WTC11 (cell line): Measurements from ENCODE around the gene TMEM145. TPM values are rescaled to one million over a fixed set of nuclear protein-coding genes. Genes with fewer than 3 reads are reported as not detected.

ENCODE experiments used
- ATAC-seq: fragments of 200-7000 bp; cut with Tn5 transposase; 2 replicates; pipeline ENCODE4 v1.10.0; 2021; ENCODE audit warnings: mild to moderate bottlenecking, moderate library complexity
- CTCF ChIA-PET: fragments of 300-600 bp; sonication (Branson Sonifier 250); formaldehyde crosslinking; loops from one replicate; lab custom pipeline; 2021; ENCODE audit warnings: antibody characterized with exemption; lab: Charles Lee
- POLR2A ChIA-PET: fragments of 350-600 bp; sonication (Branson Sonifier 250); formaldehyde crosslinking; loops from one replicate; lab custom pipeline; 2021; ENCODE audit warnings: antibody characterized with exemption; lab: Charles Lee
- DNase-seq: peaks from one replicate; pipeline ENCODE4 v3.0.0; 2021; ENCODE audit warnings: low spot score
- H3K27ac Mint-ChIP-seq: 2 replicates; pipeline ENCODE4 v1.8.0; 2021; ENCODE audit warnings: mixed read lengths
- H3K27me3 Mint-ChIP-seq: 2 replicates; pipeline ENCODE4 v1.8.0; 2021; ENCODE audit warnings: low read depth, mild to moderate bottlenecking, moderate library complexity, mixed read lengths
- H3K36me3 Mint-ChIP-seq: 2 replicates; pipeline ENCODE4 v1.8.0; 2021; ENCODE audit warnings: mixed read lengths
- H3K4me1 Mint-ChIP-seq: 2 replicates; pipeline ENCODE4 v1.8.0; 2022; ENCODE audit warnings: mixed read lengths
- H3K4me3 Mint-ChIP-seq: 2 replicates; pipeline ENCODE4 v1.8.0; 2021; ENCODE audit warnings: mild to moderate bottlenecking, moderate library complexity, mixed read lengths
- H3K9me3 Mint-ChIP-seq: 2 replicates; pipeline ENCODE4 v1.8.0; 2021; ENCODE audit warnings: mixed read lengths
- AFF4 ChIP-seq: sonication (generic); formaldehyde crosslinking; IDR thresholded peaks from 2 replicates; pipeline ENCODE4 v1.8.1; 2023; ENCODE audit warnings: mild to moderate bottlenecking, missing genetic modification reagents, borderline replicate concordance
- AR ChIP-seq: fragments of 250-450 bp; sonication (Bioruptor Pico); IDR thresholded peaks from 2 replicates; pipeline ENCODE4 v1.9.0; 2021; ENCODE audit warnings: mild to moderate bottlenecking
- ATF1 ChIP-seq: sonication (generic); formaldehyde crosslinking; IDR thresholded peaks from 2 replicates; pipeline ENCODE4 v1.8.1; 2023; ENCODE audit warnings: mild to moderate bottlenecking, moderate library complexity, missing genetic modification reagents
- CREM ChIP-seq: sonication (generic); formaldehyde crosslinking; IDR thresholded peaks from 2 replicates; pipeline ENCODE4 v1.8.1; 2022; ENCODE audit warnings: mild to moderate bottlenecking, missing genetic modification reagents, moderate library complexity
- E2F4 ChIP-seq: sonication (generic); formaldehyde crosslinking; IDR thresholded peaks from 2 replicates; pipeline ENCODE4 v1.8.1; 2022; ENCODE audit warnings: low read depth, mild to moderate bottlenecking, moderate library complexity, missing genetic modification reagents, borderline replicate concordance
- E2F5 ChIP-seq: sonication (generic); formaldehyde crosslinking; IDR thresholded peaks from 2 replicates; pipeline ENCODE4 v1.8.1; 2022; ENCODE audit warnings: mild to moderate bottlenecking, moderate library complexity, missing genetic modification reagents
- ERG ChIP-seq: fragments of 250-450 bp; sonication (Bioruptor Pico); IDR thresholded peaks from 2 replicates; pipeline ENCODE4 v1.8.0; 2021; ENCODE audit warnings: mild to moderate bottlenecking
- FOXK1 ChIP-seq: sonication (generic); formaldehyde crosslinking; IDR thresholded peaks from 2 replicates; pipeline ENCODE4 v1.8.0; 2022; ENCODE audit warnings: mild to moderate bottlenecking, moderate library complexity, missing genetic modification reagents
- KAT7 ChIP-seq: sonication (generic); formaldehyde crosslinking; IDR thresholded peaks from 2 replicates; pipeline ENCODE4 v1.8.1; 2023; ENCODE audit warnings: missing genetic modification reagents, mild to moderate bottlenecking, borderline replicate concordance
- RORB ChIP-seq: fragments of 250-450 bp; sonication (Bioruptor Pico); IDR thresholded peaks from 2 replicates; pipeline ENCODE4 v1.9.0; 2021; ENCODE audit warnings: mild to moderate bottlenecking
- SP1 ChIP-seq: sonication (generic); formaldehyde crosslinking; conservative IDR thresholded peaks from 2 replicates; pipeline ENCODE4 v1.8.1; 2022; ENCODE audit warnings: missing genetic modification reagents
- STAT6 ChIP-seq: sonication (generic); formaldehyde crosslinking; conservative IDR thresholded peaks from 2 replicates; pipeline ENCODE4 v1.8.1; 2023; ENCODE audit warnings: mild to moderate bottlenecking, low read depth, missing genetic modification reagents, moderate library complexity
- TEAD1 ChIP-seq: sonication (generic); formaldehyde crosslinking; IDR thresholded peaks from 2 replicates; pipeline ENCODE4 v1.8.0; 2022; ENCODE audit warnings: mild to moderate bottlenecking, missing genetic modification reagents
- TEAD4 ChIP-seq: sonication (generic); formaldehyde crosslinking; IDR thresholded peaks from 2 replicates; pipeline ENCODE4 v1.8.0; 2022; ENCODE audit warnings: mild to moderate bottlenecking, missing genetic modification reagents
- USF2 ChIP-seq: sonication (generic); formaldehyde crosslinking; IDR thresholded peaks from 2 replicates; pipeline ENCODE4 v1.8.1; 2023; ENCODE audit warnings: mild to moderate bottlenecking, missing genetic modification reagents, moderate library complexity
- ZNF138 ChIP-seq: sonication (generic); formaldehyde crosslinking; conservative IDR thresholded peaks from 2 replicates; pipeline ENCODE4 v1.8.1; 2022; ENCODE audit warnings: mild to moderate bottlenecking, moderate library complexity, missing genetic modification reagents
- total RNA-seq: library from RNA; stranded (reverse); gene quantifications from 3 replicates; pipeline ENCODE4 v1.2.3, GENCODE V29; 2021

Gene TMEM145
- total RNA-seq, 1 experiment from 2014 or later: 6.9 TPM

GRCh38 chr19:42353341-42354015, 40.4 kb downstream of the TMEM145 start:
- Mint-ChIP-seq H3K27ac (no peak overlapping the region), H3K36me3 (peaks cover 14% of the 10 kb centered on the region; the same call in 1 of the 2 replicates), H3K4me3 (no peak overlapping the region), H3K4me1 (no peaks in the 10 kb centered on the region), H3K27me3 (no peaks in the 10 kb centered on the region), H3K9me3 (no peaks in the 10 kb centered on the region)
- no peak for TF ChIP-seq FOXK1 (CRISPR knock-in tag)
- TF ChIP-seq AFF4 (CRISPR knock-in tag): no peak
- DNase-seq (no peak), ATAC-seq (no peak)
- POLR2A ChIA-PET: interaction anchor here (0.6 kb wide), 1 partner anchor 33 kb away, joined by 3 read pairs; no protein-coding TSS in a partner anchor
- CTCF ChIA-PET: interaction anchor here (0.8 kb wide), 1 partner anchor 47 kb away, joined by 3 read pairs; no protein-coding TSS in a partner anchor

- ChIA-PET CTCF (interaction anchor here (1.1 to 2.3 kb wide), 3 partner anchors 12 to 32 kb away, joined by 3 to 18 read pairs (median 9); no protein-coding TSS in a partner anchor), POLR2A (no interaction called here)
- DNase-seq (no peak), ATAC-seq (no peak)
- no peak for TF ChIP-seq USF2 (CRISPR knock-in tag)
- H3K9me3 Mint-ChIP-seq: no peaks in the 10 kb centered on the region
- H3K27me3 Mint-ChIP-seq: no peaks in the 10 kb centered on the region
- no peak overlapping the region for H3K4me3 Mint-ChIP-seq
- H3K36me3 Mint-ChIP-seq: peaks cover 15% of the 10 kb centered on the region; the same call in 1 of the 2 replicates
- H3K4me1 Mint-ChIP-seq: peaks cover 5% of the 10 kb centered on the region; the same call in 1 of the 2 replicates
- no peak overlapping the region for H3K27ac Mint-ChIP-seq
Measured at GRCh38 chr19:42355896-42356295, 42.8 kb downstream of the TMEM145 start.

- Mint-ChIP-seq H3K27me3 (no peaks in the 10 kb centered on the region), H3K27ac (no peak overlapping the region), H3K36me3 (peaks cover 19% of the 10 kb centered on the region; the same call in 1 of the 2 replicates), H3K4me1 (peaks cover 7% of the 10 kb centered on the region; the same call in 1 of the 2 replicates), H3K9me3 (no peaks in the 10 kb centered on the region), H3K4me3 (no peak overlapping the region)
- ATAC-seq (no peak), DNase-seq (no peak)
- ChIA-PET POLR2A (no interaction called here), CTCF (interaction anchor here (0.6 to 2.3 kb wide), 3 partner anchors 14 to 31 kb away, joined by 3 to 7 read pairs (median 6); no protein-coding TSS in a partner anchor)
- TF ChIP-seq E2F4 (CRISPR knock-in tag): no peak
- TF ChIP-seq TEAD1 (CRISPR knock-in tag): no peak
- no peak for TF ChIP-seq ZNF138 (CRISPR knock-in tag)
- TF ChIP-seq TEAD4 (CRISPR knock-in tag): no peak
- TF ChIP-seq CREM (CRISPR knock-in tag): no peak
- TF ChIP-seq STAT6 (CRISPR knock-in tag): no peak
- TF ChIP-seq AR: no peak
- no peak for TF ChIP-seq SP1 (CRISPR knock-in tag)
- no peak for TF ChIP-seq E2F5
- no peak for TF ChIP-seq ATF1
- no peak for TF ChIP-seq KAT7 (CRISPR knock-in tag)
- no peak for TF ChIP-seq ERG (CRISPR knock-in tag)
- no peak for TF ChIP-seq RORB (CRISPR knock-in tag)
Measured at GRCh38 chr19:42356686-42357085, 43.6 kb downstream of the TMEM145 start.
